Measurements from ENCODE around the gene RNPC3. TPM values are rescaled to one million over a fixed set of nuclear protein-coding genes. Genes with fewer than 3 reads are reported as not detected.

Gene RNPC3
- total and polyA plus RNA-seq, 12 donors, result 5.8 to 41.3 (median 22.2) TPM

DNA sequence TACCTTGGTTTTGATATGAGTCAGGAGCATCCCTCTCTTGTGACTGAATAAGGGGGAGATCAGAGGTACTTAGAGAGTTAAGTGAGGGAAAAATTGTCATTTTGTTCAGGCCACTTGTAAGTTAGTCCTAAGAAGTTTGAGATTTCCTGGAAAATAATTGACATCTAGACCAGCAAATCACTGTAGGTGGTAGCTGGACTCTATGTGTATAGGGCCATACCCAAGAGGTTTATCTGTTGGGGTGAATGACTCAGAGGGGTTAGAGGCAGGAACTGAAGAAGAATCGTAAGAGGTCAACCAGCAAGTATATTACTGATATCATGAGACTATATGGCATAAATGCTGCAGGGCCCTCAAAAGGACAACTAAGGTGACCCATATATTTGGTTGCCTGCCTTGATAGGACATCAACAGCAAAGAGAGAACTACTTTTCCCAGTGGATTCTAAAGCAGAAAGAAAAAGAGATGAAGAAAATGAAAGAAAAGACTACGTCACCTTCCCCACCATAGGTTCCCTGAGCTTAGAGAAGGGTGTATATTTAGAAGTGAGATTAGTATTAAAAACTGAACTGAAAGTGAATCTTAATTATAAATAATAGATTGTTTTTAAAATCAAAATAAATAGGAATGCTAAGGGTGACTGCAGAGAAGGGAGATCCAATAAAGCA is 8.0 kb upstream of the RNPC3 start:
- H3K27me3 ChIP-seq, result no peaks in the 10 kb centered on the region
- no peaks in the 10 kb centered on the region for H3K9me3 ChIP-seq (replicated peaks in 1 of 3)
- H3K36me3 ChIP-seq (replicated peaks in 1 of 2), result no peaks in the 10 kb centered on the region
- intact Hi-C loops (cut with DNase I), result no loop called here
- no peak overlapping the region for H3K4me3 ChIP-seq
- WGBS, 4 donors, result 70 to 73% (median 72%) methylated on average over 2 of the region's 2 CpGs
- DNase-seq, result no peak
- TF ChIP-seq, protein P1, sequence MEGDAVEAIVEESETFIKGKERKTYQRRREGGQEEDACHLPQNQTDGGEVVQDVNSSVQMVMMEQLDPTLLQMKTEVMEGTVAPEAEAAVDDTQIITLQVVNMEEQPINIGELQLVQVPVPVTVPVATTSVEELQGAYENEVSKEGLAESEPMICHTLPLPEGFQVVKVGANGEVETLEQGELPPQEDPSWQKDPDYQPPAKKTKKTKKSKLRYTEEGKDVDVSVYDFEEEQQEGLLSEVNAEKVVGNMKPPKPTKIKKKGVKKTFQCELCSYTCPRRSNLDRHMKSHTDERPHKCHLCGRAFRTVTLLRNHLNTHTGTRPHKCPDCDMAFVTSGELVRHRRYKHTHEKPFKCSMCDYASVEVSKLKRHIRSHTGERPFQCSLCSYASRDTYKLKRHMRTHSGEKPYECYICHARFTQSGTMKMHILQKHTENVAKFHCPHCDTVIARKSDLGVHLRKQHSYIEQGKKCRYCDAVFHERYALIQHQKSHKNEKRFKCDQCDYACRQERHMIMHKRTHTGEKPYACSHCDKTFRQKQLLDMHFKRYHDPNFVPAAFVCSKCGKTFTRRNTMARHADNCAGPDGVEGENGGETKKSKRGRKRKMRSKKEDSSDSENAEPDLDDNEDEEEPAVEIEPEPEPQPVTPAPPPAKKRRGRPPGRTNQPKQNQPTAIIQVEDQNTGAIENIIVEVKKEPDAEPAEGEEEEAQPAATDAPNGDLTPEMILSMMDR (IDR thresholded peaks at IDR 0.05), result no peak
- no peak for TF ChIP-seq POLR2A (IDR thresholded peaks at IDR 0.05)
- H3K4me1 ChIP-seq (replicated peaks in 1 of 2), result no peaks in the 10 kb centered on the region
- H3K27ac ChIP-seq, result no peak overlapping the region

DNA sequence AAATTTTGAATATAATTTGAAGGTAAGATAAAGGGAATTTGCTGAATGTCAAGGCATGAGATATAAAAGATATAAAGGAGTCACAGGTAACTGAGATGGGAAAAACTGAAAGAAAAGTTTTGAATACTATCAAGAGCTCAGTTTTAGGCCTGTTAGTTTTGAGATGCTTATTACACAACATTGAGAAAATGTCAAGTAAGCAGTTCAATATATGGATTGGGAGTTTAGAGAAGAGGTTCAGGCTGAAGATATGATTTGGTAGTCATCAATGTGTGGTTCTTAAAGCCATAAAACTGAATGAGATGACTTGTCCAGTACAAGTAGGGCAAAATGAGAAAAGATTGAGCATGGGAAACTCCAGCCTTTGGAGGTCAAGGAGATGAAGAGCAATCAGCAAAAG is 4.7 kb upstream of the RNPC3 start:
- Histone ChIP-seq H3K36me3 (replicated peaks in 1 of 2) (no peaks in the 10 kb centered on the region), H3K9me3 (replicated peaks in 1 of 3) (no peaks in the 10 kb centered on the region), H3K27me3 (no peaks in the 10 kb centered on the region), H3K27ac (no peak overlapping the region), H3K4me1 (replicated peaks in 1 of 2) (no peaks in the 10 kb centered on the region), H3K4me3 (no peak overlapping the region)
- intact Hi-C loops (cut with DNase I), result no loop called here
- no peak for DNase-seq
- TF ChIP-seq, protein P1 (IDR thresholded peaks at IDR 0.05), result no peak
- TF ChIP-seq POLR2A (IDR thresholded peaks at IDR 0.05), result no peak

DNA sequence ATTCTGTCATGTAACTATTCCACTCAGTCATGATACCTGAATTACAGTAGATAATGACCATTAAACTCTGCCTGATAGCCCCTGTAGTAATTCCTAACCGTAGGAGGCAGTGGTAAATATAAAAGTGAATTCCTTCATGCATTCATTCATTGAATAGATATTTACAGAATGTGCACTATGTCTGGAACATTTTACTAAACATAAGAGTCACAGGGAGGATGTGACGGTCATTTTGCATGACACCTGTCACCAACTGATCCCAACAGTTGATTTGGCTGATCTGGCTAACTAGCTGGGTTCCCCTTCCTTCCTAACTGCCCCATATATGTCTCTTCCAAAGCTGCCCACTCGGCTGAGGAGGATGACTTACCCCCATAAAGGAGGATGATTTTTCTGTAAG is 2.2 kb upstream of the RNPC3 start:
- intact Hi-C loops (cut with DNase I), result no loop called here
- no peaks in the 10 kb centered on the region for H3K27me3 ChIP-seq
- DNase-seq, result no peak
- no peak for TF ChIP-seq POLR2A (IDR thresholded peaks at IDR 0.05)
- TF ChIP-seq, protein P1 (IDR thresholded peaks at IDR 0.05), result no peak
- no peak overlapping the region for H3K4me3 ChIP-seq
- WGBS, 4 donors, result 96 to 99% (median 97%) methylated on average over 3 of the region's 3 CpGs
- peaks cover 8 to 19% of the 10 kb centered on the region in 2 donors for H3K4me1 ChIP-seq (replicated peaks in 1 of 2)
- H3K27ac ChIP-seq, result no peak overlapping the region
- no peaks in the 10 kb centered on the region for H3K9me3 ChIP-seq (replicated peaks in 1 of 3)
- H3K36me3 ChIP-seq (replicated peaks in 1 of 2), result no peaks in the 10 kb centered on the region

DNA sequence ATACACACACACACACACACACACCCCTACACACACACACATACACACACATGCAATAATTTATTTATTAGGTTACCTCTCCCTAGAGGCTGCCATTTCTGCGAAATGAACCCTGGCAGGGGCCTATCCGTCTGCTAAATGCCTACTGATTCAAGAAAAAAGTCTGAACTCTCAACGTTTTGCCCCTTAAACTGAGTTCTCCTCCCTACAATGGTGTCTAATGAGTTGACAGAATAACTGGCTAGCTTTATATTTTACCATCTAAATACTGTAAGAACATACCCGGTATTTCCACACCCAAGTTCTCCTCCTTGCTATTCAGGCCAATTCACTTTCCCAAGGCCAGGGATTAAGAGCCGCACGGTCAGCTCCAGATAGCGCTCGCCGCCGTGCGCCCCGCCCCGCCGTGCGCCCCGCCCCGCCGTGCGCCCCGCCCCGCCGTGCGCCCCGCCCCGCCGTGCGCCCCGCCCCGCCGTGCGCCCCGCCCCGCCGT is 339 bp upstream of the RNPC3 start:
- peak in 6 of 7 donors; percentile 20 to 82 (median 64) for DNase-seq
- H3K4me1 ChIP-seq (replicated peaks in 1 of 2), result peaks cover 8 to 35% of the 10 kb centered on the region in 2 donors
- H3K4me3 ChIP-seq, result peak overlapping the region in 1 of 4 donors; percentile 42
- no peaks in the 10 kb centered on the region for H3K27me3 ChIP-seq
- peak overlapping the region in 3 of 5 donors; percentile 39 to 68 (median 51) for H3K27ac ChIP-seq
- intact Hi-C loops (cut with DNase I), result no loop called here
- no peak for TF ChIP-seq POLR2A (IDR thresholded peaks at IDR 0.05)
- TF ChIP-seq, protein P1 (IDR thresholded peaks at IDR 0.05), result no peak
- H3K36me3 ChIP-seq (replicated peaks in 1 of 2), result no peaks in the 10 kb centered on the region
- H3K9me3 ChIP-seq (replicated peaks in 1 of 3), result no peaks in the 10 kb centered on the region
- WGBS, 4 donors, result 3 to 9% (median 4%) methylated on average over 8 to 23 of the region's 34 CpGs

All from adrenal gland (tissue), 12 donors.